DMS153 (cell line): Measurements from ENCODE around the gene ATP6V1E1.
"Not testable (repeated sequence)": the region's sequence is repeated elsewhere in the genome, so short reads cannot be mapped to it uniquely, and the experiment has no call there.

Experiments used
- DNase-seq: peaks from one replicate; lab custom pipeline; 2025; lab: John Stamatoyannopoulos, UW

ATP6V1E1 gene

GRCh38 chr22:17581056-17581455 is 47.5 kb downstream of the ATP6V1E1 start:
- DNase-seq = no peak

- no peak for DNase-seq
Measured at GRCh38 chr22:17580441-17581031, 48.0 kb downstream of the ATP6V1E1 start.

GRCh38 chr22:17579535-17579981 is 49.0 kb downstream of the ATP6V1E1 start:
- no peak for DNase-seq

- DNase-seq = no peak
Measured at GRCh38 chr22:17578136-17578754, 50.3 kb downstream of the ATP6V1E1 start.

GRCh38 chr22:17576470-17576869 is 52.1 kb downstream of the ATP6V1E1 start:
- no peak for DNase-seq

- DNase-seq = no peak
Measured at GRCh38 chr22:17575681-17576080, 52.9 kb downstream of the ATP6V1E1 start.

GRCh38 chr22:17575151-17575550 is 53.4 kb downstream of the ATP6V1E1 start:
- DNase-seq = no peak

- no peak for DNase-seq
Measured at GRCh38 chr22:17570851-17571631, 57.5 kb downstream of the ATP6V1E1 start.

- no peak for DNase-seq
Measured at GRCh38 chr22:17569971-17570511, 58.5 kb downstream of the ATP6V1E1 start.

- no peak for DNase-seq
Measured at GRCh38 chr22:17566776-17567175, 61.8 kb downstream of the ATP6V1E1 start.

GRCh38 chr22:17566016-17566687 is 62.4 kb downstream of the ATP6V1E1 start:
- not testable (repeated sequence) for DNase-seq

- no peak for DNase-seq
Measured at GRCh38 chr22:17563936-17564391, 64.6 kb downstream of the ATP6V1E1 start.

- DNase-seq = no peak
Measured at GRCh38 chr22:17562906-17563870, 65.4 kb downstream of the ATP6V1E1 start, which contains the start of gene SLC25A18. Gene SLC25A18 (plus strand): TSS chr22:17563498. CDS start chr22:17579945, 16,447 bp downstream.

GRCh38 chr22:17559188-17559587 is 69.4 kb downstream of the ATP6V1E1 start:
- no peak for DNase-seq

GRCh38 chr22:17554814-17555213 is 73.7 kb downstream of the ATP6V1E1 start:
- no peak for DNase-seq

GRCh38 chr22:17552737-17553136 is 75.8 kb downstream of the ATP6V1E1 start:
- no peak for DNase-seq

GRCh38 chr22:17549655-17550054 is 78.9 kb downstream of the ATP6V1E1 start:
- DNase-seq = no peak

- no peak for DNase-seq
Measured at GRCh38 chr22:17549183-17549582, 79.4 kb downstream of the ATP6V1E1 start.

GRCh38 chr22:17548756-17549035 is 79.9 kb downstream of the ATP6V1E1 start:
- no peak for DNase-seq

- no peak for DNase-seq
Measured at GRCh38 chr22:17548010-17548755, 80.4 kb downstream of the ATP6V1E1 start.
